Stimulated activated CD8-positive, alpha-beta memory T cell treated with anti-CD3 and anti-CD28 coated beads, Interleukin-12 subunit alpha, Interleukin-12 subunit beta, amount 100 ng/mL, for 24 hours (primary cell): ENCODE measurements around the gene PSMD14.

Experiments used
- DNase-seq: peaks from one replicate; pipeline ENCODE4 v3.0.0-alpha.2; 2020; ENCODE audit errors: extremely low read depth

The PSMD14 gene

DNA sequence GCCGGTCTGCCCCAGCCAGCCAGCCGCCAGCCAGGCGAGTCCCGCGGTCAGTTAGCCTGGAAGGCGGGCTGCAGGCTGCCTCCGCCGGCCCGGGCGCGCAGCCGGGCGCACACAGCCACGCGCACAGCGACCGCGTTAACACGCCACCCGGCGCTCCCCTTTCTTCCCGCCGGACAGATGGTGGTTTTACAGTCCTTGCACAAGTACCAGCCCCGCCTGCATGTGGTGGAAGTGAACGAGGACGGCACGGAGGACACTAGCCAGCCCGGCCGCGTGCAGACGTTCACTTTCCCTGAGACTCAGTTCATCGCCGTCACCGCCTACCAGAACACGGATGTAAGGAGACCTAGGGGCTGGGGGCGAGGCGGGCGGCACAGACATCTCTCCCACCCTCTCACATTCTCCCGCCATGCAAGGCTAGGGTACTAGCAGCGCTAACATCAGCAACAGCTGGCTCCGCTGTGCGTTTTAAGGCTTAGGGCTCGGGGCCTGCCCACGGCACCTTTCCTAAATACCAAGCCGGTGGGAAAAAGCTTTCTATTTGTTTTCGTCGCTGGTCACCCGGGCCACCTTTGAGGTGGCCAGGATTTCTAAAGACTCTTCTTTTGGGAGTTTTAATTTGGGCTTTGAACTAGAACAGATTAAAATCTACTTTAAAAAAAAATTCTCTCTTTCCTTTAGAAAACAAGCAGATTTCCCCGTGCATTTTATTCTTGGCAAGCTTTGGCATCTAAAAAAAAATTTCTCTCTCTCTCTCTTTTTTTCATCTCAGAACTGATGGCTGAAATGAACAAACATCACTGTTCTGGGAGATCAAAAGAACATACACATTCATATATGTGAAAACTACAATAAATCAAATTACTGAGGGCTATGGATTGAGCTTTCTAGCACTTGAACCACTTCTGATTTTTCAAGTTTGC is 110.8 kb downstream of the PSMD14 start:
- DNase-seq = no peak

DNA sequence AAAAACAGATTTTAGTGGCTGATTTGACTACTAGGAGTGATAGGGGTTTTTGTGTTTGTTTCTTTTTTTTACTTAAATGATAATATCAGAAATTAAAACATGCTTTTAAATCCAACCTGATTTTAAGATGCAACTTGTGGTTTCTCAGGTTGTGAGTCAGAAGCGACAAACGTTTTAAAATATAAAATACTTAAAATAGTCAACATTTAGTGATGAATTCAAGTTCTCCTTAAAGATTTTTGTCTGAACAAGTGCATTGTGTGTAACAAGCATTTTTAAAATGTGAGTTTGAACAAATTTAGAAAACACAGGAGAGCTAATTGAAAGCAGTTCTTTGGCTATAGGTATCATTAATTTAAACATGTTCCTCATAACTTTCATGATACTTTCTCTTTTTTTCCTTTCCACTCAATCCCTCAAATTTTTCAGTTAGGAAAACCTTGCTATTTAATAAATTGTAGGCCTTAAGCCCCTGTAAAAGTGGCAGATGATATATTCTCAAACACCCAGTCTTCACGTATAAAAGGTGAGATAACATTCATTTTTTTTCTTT is 111.5 kb downstream of the PSMD14 start:
- no peak for DNase-seq

DNA sequence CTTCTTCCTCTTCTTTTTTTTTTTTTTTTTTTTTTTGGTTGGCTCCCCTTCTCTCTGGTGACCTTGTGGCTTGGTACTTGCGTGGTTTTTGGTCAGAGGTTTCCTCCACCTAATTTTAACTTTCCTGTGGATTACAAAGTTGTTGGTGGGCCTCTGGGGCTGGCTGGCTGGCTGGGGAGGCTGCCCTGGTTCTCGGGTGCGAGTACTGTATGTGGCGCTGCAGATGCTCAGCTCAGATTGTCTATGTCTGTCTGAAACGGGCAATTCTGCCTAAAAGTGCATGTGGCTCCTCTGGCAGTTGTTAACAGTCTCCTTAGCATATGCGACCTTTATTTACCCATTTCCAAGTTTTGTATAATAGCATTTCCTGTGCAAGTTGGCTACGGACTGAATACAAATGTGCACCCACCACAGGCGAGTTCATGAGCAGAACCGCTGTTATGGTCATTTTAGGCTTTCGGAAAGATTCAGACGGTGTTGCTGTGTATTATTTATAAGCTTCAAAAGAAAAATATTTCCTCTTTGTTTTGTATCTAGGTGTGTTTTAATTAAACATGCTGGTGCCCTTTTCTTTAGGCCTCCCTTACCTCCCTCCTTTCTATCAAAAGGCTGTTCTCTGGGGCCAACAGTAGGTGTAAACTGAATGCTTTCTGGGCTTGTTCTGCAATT is 112.3 kb downstream of the PSMD14 start:
- no peak for DNase-seq

DNA sequence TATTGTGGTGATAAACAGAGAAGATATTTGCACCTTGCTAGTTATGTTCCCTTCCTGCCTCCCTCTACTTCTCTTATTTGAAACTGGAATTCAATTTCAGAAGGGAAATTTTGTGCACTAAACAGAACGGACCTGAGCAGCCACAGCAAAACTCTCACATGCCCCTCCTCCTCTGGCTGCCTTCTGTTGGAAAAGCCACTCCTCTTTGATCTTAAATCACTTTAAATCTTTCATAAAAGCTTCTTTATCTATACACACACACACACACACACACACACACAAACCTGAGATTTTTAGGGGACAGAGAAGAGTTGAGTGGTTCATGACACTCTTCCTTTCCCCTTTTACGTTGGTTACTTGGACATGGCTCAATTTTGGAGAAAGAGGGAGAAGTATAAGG is 113.5 kb downstream of the PSMD14 start:
- no peak for DNase-seq

DNA sequence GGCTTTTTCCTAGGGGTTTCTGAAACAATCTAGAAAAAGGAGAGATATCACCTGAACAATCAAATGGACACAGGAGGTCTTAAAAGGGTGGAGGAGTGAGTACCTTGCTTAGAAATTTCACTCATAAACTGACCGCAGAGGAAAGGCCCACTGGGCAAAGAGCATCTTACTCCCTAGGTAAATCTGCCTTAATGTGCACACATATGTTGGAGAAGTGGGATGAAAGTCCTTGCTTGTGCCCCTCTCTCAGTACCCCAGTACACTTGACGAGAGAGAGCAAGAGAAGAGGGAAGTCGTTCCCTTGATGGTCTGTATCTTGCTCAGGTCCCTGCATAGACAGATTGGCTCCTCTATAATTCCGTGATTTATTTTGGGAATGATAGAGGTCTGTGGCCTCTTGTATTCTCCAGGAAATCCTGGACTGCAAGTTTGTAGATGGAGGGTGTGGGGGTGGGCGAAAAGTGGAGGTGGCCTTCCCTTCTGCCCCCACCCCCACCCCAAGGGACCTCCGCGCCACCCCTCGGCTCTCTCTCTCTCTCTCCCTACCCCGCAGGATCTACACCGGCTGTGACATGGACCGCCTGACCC is 114.7 kb downstream of the PSMD14 start:
- DNase-seq = no peak

DNA sequence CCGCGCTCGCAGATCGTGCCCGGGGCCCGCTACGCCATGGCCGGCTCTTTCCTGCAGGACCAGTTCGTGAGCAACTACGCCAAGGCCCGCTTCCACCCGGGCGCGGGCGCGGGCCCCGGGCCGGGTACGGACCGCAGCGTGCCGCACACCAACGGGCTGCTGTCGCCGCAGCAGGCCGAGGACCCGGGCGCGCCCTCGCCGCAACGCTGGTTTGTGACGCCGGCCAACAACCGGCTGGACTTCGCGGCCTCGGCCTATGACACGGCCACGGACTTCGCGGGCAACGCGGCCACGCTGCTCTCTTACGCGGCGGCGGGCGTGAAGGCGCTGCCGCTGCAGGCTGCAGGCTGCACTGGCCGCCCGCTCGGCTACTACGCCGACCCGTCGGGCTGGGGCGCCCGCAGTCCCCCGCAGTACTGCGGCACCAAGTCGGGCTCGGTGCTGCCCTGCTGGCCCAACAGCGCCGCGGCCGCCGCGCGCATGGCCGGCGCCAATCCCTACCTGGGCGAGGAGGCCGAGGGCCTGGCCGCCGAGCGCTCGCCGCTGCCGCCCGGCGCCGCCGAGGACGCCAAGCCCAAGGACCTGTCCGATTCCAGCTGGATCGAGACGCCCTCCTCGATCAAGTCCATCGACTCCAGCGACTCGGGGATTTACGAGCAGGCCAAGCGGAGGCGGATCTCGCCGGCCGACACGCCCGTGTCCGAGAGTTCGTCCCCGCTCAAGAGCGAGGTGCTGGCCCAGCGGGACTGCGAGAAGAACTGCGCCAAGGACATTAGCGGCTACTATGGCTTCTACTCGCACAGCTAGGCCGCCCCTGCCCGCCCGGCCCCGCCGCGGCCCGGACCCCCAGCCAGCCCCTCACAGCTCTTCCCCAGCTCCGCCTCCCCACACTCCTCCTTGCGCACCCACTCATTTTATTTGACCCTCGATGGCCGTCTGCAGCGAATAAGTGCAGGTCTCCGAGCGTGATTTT is 115.5 kb downstream of the PSMD14 start:
- DNase-seq = no peak

DNA sequence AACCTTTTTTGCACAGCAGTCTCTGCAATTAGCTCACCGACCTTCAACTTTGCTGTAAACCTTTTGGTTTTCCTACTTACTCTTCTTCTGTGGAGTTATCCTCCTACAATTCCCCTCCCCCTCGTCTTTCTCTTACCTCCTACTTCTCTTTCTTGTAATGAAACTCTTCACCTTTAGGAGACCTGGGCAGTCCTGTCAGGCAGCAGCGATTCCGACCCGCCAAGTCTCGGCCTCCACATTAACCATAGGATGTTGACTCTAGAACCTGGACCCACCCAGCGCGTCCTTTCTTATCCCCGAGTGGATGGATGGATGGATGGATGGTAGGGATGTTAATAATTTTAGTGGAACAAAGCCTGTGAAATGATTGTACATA is 116.2 kb downstream of the PSMD14 start:
- DNase-seq = no peak

DNA sequence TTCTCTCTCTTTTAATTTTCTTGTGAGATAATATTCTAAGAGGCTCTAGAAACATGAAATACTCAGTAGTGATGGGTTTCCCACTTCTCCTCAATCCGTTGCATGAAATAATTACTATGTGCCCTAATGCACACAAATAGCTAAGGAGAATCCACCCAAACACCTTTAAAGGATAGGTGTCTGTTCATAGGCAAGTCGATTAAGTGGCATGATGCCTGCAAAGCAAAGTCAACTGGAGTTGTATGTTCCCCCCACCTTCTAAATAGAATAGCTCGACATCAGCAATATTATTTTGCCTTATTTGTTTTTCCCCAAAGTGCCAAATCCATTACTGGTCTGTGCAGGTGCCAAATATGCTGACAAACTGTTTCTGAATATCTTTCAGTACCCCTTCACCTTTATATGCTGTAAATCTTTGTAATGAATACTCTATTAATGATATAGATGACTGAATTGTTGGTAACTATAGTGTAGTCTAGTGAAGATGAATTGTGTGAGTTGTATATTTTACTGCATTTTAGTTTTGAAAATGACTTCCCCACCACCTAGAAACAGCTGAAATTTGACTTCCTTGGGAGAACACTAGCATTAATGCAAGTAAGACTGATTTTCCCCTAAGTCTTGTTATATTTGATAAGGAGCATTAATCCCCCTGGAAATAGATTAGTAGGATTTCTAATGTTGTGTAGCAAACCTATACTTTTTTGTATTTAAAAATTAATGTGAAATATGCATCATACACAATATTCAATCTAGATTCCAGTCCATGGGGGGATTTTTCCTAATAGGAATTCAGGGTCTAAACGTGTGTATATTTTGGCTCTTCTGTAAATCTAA is 116.9 kb downstream of the PSMD14 start:
- DNase-seq = no peak

DNA sequence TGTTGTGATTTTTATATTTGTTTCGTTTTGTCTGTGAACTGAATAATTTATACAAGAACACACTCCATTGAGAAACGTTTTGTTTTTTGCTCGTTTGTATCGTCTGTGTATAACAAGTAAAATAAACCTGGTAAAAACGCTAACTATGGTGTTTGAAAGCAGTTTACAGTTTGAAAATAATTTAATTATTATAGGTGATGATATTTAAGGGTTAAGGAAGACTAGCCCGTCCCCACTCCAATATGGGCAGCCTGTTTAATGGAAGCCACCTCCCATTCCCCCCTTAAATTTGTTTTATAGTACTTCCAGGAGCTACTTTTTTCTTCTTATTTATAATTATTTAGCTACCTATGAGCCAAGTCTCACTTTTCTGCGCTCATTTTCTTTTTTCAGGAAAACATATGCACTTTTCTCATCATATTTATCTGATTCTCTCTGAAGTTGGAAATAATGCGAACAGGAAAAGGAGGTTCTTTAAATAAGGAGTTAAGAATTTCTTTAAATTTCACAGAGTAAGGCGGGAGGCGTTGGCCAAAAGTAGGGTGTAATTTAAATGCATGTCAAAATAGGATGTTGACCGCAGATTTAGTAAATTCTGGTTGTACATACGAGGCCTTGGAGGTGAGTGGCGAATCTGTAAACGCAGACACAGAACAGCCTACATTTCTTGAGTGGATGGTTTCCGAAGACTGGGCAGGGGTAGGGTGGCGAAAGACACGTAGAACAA is 117.7 kb downstream of the PSMD14 start:
- no peak for DNase-seq

DNA sequence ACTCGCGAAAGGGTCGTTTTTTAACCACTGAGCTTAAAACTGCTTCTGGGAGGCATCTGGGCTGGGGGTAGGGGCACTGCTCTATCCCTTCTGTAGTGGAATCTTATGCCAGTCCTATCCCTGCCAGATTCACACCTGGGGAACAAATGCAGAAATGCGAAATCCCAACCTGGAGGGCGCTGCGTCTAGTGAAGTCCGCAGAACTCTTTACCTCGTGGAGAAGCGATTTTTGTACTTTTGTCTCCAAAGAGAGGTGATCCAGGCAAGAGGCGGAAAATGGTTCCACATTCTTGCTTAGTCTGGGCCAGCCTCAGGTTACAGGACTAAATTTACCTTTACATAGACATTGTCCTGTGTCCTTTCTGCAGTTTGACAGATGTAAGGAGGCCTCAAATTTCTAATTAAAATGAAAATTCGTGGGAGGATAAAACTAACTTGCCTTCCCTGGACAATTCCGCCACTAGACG is 118.3 kb downstream of the PSMD14 start:
- no peak for DNase-seq

DNA sequence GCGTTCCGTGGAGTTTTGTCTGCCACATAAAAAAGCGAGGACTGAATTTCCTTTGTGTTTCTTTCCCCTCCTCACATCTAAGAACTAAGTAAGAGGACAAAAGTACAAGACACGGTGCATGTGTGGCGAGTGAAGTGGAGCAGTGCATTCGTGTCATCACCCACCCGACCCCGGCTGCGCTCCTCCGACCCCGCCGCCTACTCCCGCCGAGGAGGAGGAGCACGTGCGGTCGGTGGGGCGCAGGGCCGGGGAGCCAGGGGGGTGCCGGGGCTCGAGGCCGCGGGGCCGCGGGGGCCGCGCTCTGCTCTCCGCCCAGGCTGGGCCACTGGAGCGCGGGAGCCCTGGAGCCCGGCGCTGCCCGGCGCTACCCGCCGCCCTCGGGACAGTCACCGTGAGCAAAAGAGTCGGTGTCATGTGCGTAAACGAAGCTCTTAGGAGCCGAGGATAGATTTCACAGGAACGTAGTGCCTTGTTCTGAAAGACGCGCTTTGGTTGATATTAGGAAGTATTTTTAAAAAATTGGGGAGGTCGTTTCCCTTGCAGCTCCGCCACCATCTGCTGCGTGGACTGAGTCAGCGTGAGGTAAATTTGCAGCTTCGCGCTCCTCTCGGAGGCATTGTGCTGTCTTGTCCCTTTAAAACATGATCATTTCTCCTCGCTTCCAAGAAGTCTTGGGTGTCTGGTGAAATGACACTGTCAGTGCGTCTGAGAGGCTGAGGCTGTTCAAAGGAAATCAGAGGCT is 118.9 kb downstream of the PSMD14 start:
- DNase-seq = no peak

DNA sequence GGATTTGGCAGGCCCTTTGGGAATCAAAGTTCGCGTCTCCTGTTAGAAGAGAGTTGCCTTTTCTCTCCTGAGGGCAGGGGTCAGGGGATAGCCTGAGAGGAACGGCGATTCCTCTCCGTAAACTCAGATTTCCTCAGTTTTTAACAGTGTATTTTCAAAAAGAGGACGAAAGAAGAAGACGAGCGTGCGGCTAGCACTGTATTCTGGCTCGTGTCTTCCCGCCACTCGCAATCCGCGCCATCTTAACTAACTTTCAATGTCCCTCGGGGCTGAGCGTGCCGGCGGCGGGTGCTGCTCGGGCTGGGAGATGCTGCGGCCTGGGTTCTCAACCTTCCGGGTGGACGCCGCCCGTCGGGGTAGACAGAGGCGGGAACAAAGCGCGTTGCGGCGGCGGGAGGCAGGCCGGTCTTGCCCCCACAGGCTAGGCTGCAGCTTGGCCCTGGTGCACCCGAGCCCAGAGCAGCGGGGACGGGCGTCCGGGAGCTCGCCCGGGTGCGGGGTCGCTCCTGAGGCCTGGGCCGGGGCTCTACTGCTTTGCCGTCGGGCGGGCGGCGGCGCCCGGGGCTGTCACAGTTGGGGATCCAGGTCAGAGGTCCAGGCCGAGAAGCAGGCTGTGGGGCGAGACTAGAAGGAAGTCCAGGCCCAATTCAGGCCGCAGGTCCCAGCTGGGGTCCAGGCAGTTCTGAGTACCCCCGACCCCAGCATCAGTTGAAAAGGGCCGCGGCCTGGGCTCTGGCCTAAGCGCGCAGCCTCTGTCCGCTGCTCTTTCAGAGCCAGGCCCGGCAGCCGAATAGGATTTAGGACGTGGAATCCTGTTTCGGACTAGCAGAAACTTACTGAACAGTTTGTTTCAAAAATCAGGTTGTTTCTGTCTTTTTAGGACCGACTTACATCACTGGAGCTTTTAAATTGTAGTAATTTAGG is 119.7 kb downstream of the PSMD14 start:
- DNase-seq = no peak

DNA sequence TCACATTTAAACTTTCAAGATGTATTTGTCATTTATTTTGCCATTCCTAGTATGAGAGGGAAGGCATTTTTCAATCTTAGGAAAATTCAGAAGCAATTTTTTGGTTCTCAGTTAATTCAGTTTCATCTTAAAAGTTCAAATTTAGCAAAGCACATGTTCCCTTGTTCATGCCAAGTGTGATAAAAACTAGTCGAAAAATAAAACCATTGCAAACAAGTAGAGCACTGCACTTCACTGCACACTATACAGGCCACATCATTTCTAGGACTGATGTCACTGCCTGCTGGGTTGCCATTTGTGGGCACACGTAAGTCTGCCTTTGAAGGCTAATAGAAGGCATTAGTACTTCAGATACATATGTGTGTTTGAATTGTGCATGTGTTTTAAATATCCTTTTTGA is 122.2 kb downstream of the PSMD14 start:
- no peak for DNase-seq

DNA sequence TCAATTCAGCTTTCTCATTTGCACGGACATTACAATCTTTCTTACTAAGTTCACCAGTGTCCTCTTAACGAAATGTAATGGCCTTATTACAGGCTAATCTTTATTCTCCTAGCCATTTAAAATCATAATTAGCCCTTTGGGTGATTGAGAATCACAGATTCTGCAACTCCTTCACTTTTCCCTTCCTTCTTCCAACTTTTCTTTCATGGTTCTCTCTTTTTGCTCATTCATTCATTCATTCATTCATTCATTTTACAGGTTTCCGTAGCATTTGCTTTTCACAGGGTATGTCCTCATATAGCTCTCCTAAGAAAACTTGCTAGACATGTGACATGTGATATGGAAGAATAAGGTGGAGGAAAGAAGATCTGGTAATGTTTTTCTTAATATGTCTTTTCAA is 123.9 kb downstream of the PSMD14 start:
- no peak for DNase-seq

DNA sequence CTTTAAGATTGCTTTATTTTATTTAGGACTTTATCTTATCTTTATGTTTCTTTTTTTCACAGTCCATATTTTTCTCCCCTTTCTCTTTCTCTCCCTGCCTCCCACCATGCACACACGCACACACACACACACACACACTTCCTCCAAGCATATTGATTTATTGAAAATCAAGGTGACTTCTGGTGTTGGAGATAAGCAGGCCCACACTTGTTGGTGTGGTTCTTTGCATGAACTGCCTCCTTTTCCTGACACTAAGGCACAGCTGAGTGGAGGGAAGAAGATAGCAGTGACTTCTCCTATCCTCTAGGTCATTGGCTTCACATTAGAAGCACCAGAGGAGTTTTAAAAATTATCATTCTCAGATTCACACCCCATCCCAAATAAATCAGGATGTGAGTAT is 125.9 kb downstream of the PSMD14 start:
- DNase-seq = no peak

DNA sequence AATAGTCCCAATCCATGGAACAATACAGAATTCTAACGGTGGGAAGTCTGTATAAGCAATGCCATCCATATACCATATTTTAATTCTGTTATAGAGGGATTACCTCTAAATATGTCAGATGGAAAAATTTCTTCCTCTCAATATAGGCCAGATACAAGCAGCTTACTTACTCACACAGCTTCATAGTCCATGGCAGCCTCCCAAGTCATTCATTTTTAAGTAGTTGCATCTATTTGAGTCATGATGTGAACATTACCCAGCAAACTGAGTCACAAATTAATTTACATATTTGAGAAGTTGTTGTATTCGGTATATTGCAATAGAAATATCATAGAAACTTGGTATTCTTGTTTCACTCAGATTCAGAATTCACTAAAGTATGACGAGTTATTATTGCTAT is 128.2 kb downstream of the PSMD14 start:
- no peak for DNase-seq

DNA sequence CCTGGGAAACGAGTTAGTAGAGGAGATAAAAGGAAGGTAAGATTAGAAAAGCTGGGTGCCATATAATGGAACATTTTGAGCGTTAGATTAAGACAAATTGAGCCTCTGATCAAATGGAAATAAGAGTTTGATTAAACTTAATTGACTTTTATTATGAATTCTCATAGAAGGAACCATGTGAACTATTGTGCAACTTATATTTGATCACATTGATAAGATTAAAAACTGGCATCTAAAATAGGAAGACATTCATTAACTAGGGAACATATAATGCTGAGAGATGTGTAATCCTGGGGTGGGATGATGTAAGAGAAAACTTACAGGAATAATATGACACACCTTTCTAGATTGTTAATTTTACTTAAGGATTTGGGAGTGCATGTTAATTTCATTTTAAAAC is 130.4 kb downstream of the PSMD14 start:
- DNase-seq = no peak

DNA sequence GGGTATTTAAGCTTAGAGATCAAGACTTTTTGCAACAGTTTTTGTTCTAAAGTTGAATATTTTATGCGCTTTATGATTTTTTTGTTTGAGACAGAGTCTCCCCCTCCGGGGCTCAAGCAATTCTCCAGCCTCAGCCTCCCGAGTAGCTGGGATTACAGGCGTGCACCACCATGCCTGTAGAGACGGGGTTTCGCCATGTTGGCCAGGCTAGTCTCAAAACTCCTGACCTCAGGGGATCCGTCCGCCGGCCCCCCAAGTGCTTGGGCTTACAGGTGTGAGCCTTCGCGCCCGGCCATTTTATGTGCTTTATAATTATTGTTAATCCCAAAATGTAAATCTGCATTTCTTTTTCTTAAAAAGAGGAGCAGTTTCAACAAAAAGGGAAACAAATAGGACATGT is 136.9 kb downstream of the PSMD14 start:
- DNase-seq = no peak
